Lower lobe of right lung (tissue), 2 donors: ENCODE measurements around the gene DMD. TPM values are rescaled to one million over a fixed set of nuclear protein-coding genes. Genes with fewer than 3 reads are reported as not detected.

ENCODE experiments used
- ATAC-seq, 2 donors: fragments of 200-7000 bp; cut with Tn5 transposase; one replicate each; pipeline ENCODE4 v1.9.1; 2020 to 2022; ENCODE audit warnings: mild to moderate bottlenecking in 2 of 2, moderate library complexity in 2 of 2
- DNase-seq: peaks from one replicate; pipeline ENCODE4 v3.0.0-alpha.2; 2020
- H3K27ac ChIP-seq: fragments of 200-600 bp; one replicate; pipeline ENCODE4 v1.8.0; 2022
- H3K27me3 ChIP-seq: fragments of 200-600 bp; one replicate; pipeline ENCODE4 v1.8.0; 2022; ENCODE audit warnings: low read depth
- H3K36me3 ChIP-seq: fragments of 200-600 bp; one replicate; pipeline ENCODE4 v1.8.0; 2022; ENCODE audit warnings: mild to moderate bottlenecking
- H3K4me1 ChIP-seq: fragments of 200-600 bp; one replicate; pipeline ENCODE4 v1.8.0; 2022
- H3K4me3 ChIP-seq: fragments of 200-600 bp; one replicate; pipeline ENCODE4 v1.8.0; 2022; ENCODE audit warnings: mild to moderate bottlenecking
- H3K9me3 ChIP-seq: fragments of 200-600 bp; one replicate; pipeline ENCODE4 v1.8.0; 2022
- intact Hi-C: fragments of 100-400 bp; cut with DNase I; formaldehyde crosslinking; loops from one replicate; pipeline ENCODE4 v1.11.0; 2022
- total RNA-seq: library from RNA; stranded (reverse); fragmentation: NEBNext Ultra II Directional; extraction: Animal tissue kit (Norgen Biotek cat#: 25700); gene quantifications from one replicate; pipeline ENCODE4 v1.2.1, GENCODE V29; 2021
- TF ChIP-seq, protein P1 (sequence below): fragments of 200-600 bp; IDR thresholded peaks from one replicate; pipeline ENCODE4 v1.8.0; 2022; ENCODE audit warnings: antibody characterized with exemption, mild to moderate bottlenecking
- donor health status: DM: no; HTN: yes; CAD: no; lungs with severe emphysema.

DMD gene
- total RNA-seq, 1 donor from 2014 or later, result 29.4 TPM

DNA sequence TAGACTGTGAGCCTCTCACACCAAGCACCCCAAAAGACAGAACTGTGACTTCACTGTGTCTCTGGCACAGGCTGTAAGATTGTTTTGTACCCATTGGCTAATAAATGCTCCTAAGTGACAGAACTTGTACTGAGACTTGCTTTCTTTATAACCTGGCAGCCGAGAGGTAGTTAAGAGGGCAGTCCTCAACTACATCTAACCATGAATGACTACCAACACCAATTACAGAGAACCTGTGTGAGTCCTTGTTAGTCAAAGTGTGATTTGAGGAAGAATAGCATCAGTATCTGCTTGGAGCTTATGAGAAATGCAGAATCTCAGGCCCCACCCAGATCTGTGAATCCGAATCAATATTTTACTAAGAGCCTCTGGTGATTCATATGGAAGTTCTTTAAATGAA lies 1985.5 kb downstream of the DMD start:
- Histone ChIP-seq H3K27me3 (no peaks in the 10 kb centered on the region), H3K27ac (no peak overlapping the region), H3K4me3 (no peak overlapping the region), H3K36me3 (no peaks in the 10 kb centered on the region), H3K9me3 (no peaks in the 10 kb centered on the region), H3K4me1 (no peaks in the 10 kb centered on the region)
- no peak for DNase-seq
- intact Hi-C loops, result no loop called here
- TF ChIP-seq, protein P1, sequence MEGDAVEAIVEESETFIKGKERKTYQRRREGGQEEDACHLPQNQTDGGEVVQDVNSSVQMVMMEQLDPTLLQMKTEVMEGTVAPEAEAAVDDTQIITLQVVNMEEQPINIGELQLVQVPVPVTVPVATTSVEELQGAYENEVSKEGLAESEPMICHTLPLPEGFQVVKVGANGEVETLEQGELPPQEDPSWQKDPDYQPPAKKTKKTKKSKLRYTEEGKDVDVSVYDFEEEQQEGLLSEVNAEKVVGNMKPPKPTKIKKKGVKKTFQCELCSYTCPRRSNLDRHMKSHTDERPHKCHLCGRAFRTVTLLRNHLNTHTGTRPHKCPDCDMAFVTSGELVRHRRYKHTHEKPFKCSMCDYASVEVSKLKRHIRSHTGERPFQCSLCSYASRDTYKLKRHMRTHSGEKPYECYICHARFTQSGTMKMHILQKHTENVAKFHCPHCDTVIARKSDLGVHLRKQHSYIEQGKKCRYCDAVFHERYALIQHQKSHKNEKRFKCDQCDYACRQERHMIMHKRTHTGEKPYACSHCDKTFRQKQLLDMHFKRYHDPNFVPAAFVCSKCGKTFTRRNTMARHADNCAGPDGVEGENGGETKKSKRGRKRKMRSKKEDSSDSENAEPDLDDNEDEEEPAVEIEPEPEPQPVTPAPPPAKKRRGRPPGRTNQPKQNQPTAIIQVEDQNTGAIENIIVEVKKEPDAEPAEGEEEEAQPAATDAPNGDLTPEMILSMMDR, result no peak
- ATAC-seq, result no peak

DNA sequence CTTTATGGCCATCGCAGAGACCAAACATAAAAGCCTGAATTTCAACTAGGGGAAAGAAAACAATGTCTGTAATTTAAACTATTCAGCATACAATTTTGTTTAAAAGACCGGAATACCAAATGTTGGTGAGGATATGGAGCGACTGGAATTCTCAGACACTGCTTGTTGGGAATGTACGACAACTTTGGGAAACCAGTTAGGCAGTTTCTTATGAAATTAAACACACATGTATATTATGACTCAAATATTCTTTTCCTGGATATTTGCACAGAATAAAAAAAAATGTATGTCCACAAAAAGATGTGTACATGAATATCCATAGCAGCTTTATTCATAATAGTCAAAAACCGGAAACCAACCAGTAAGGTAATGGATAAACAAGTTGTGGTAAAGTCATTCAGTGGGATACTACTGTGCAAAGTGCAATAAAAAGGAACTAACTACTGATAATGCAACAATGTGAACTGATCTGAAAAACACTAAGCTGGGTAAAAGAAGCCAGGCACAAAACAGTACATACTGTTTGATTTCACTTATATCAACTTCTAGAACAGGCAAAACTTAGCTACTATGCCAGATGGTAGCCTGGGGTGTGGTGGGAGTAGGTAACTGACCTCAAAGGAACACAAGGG lies 1986.9 kb downstream of the DMD start:
- H3K36me3 ChIP-seq, result no peaks in the 10 kb centered on the region
- no peak for DNase-seq
- H3K4me3 ChIP-seq, result no peak overlapping the region
- TF ChIP-seq, protein P1, result no peak
- H3K4me1 ChIP-seq, result no peaks in the 10 kb centered on the region
- intact Hi-C loops, result no loop called here
- no peaks in the 10 kb centered on the region for H3K9me3 ChIP-seq
- no peak overlapping the region for H3K27ac ChIP-seq
- no peak for ATAC-seq
- H3K27me3 ChIP-seq, result no peaks in the 10 kb centered on the region

DNA sequence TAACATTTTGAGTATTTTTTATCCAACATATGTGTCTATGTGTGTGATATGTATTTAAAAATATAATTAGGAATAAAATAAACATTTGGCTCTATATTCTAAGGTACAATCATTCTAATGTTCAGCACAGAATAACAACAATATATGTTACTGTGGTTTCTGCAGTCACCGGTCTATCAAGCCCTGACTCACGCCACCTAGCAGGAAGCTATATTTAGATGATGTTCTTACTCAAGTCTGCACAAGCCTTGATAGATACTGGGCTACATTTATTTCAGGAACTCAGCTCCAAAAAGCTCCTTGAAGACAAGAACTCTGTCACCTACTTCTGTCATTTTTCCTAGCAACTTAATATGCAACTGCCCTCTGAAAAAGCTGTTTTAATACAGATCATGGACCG lies 1987.5 kb downstream of the DMD start:
- TF ChIP-seq, protein P1, result no peak
- no peaks in the 10 kb centered on the region for H3K27me3 ChIP-seq
- H3K4me1 ChIP-seq, result no peaks in the 10 kb centered on the region
- no peaks in the 10 kb centered on the region for H3K36me3 ChIP-seq
- ATAC-seq (no peak), DNase-seq (no peak)
- no peaks in the 10 kb centered on the region for H3K9me3 ChIP-seq
- intact Hi-C loops, result no loop called here
- H3K27ac ChIP-seq, result no peak overlapping the region
- no peak overlapping the region for H3K4me3 ChIP-seq

DNA sequence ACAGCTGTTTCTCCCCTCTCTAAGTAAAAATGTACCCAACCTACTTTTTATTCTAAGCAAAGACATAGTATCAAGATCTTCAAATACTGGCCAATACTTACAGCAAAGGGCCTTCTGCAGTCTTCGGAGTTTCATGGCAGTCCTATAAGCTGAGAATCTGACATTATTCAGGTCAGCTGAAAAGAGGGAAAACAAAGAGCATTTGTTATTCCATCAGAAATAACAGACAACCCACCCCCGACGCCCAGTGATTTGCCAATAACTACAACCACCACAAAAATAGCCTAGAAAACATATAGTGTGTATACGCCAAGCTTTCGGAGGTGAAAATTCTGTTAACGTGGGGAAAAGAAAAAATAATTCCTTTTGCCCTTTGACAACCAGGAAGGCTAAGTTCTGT lies 1988.4 kb downstream of the DMD start:
- DNase-seq, result no peak

DNA sequence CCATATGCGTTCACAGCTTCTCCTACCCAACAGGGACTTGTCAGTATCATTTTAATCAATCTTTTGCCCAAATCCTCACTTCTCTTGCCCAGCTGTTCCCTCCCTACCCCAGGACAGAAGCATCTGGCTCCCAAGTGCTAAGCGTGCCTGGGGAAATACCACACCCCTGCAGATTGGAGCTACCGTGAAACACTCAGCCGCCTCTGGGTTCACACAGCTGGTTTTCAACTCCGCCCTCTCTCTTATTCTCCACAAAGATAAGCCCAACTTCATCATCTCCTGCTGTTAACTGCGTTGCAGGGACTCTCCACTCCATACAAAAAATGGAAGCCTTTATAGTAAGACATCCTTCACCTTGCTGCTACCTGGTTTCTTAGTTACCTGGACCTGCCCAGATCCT lies 1992.2 kb downstream of the DMD start:
- Histone ChIP-seq H3K27me3 (no peaks in the 10 kb centered on the region), H3K9me3 (no peaks in the 10 kb centered on the region), H3K4me1 (no peaks in the 10 kb centered on the region), H3K36me3 (no peaks in the 10 kb centered on the region), H3K4me3 (no peak overlapping the region), H3K27ac (no peak overlapping the region)
- intact Hi-C loops, result no loop called here
- ATAC-seq, result no peak
- TF ChIP-seq, protein P1, result no peak
- no peak for DNase-seq

More for the DNA sequence above, 1988.4 kb downstream of the DMD start:
- Histone ChIP-seq H3K9me3 (no peaks in the 10 kb centered on the region), H3K36me3 (no peaks in the 10 kb centered on the region), H3K27ac (no peak overlapping the region), H3K4me1 (no peaks in the 10 kb centered on the region), H3K27me3 (no peaks in the 10 kb centered on the region), H3K4me3 (no peak overlapping the region)
- TF ChIP-seq, protein P1, result no peak
- intact Hi-C loops, result no loop called here
- no peak for ATAC-seq
